Suprapubic skin (tissue), 4 donors: ENCODE measurements around the gene NPFF. TPM values are rescaled to one million over a fixed set of nuclear protein-coding genes. Genes with fewer than 3 reads are reported as not detected.
A peak's percentile ranks its signal among the peaks of the same experiment; 100 is the strongest.

Experiments used
- DNase-seq, 2 donors: peaks; one replicate each; pipeline ENCODE4 v3.0.0-alpha.2; 2019; ENCODE audit warnings: low spot score in 2 of 2
- H3K27ac ChIP-seq: fragments of 200-600 bp; sonication (generic); one replicate; pipeline ENCODE4 v1.5.1; 2019
- H3K27me3 ChIP-seq: fragments of 200-600 bp; sonication (generic); one replicate; pipeline ENCODE4 v1.5.1; 2019
- H3K36me3 ChIP-seq: fragments of 200-600 bp; sonication (generic); one replicate; pipeline ENCODE4 v1.5.1; 2019
- H3K4me1 ChIP-seq: fragments of 200-600 bp; sonication (generic); one replicate; pipeline ENCODE4 v1.5.1; 2019
- H3K4me3 ChIP-seq: fragments of 200-600 bp; sonication (generic); one replicate; pipeline ENCODE4 v1.5.1; 2019; ENCODE audit warnings: mild to moderate bottlenecking
- H3K9me3 ChIP-seq: fragments of 200-600 bp; sonication (generic); one replicate; pipeline ENCODE4 v1.5.1; 2019
- CTCF ChIP-seq, 2 donors: fragments of 200-600 bp in 1 of 2; fragments of 450-650 bp in 1 of 2; sonication (generic) in 1 of 2; IDR thresholded peaks; one replicate each; pipeline ENCODE4 v1.5.1; 2016 to 2019; ENCODE audit warnings: antibody characterized with exemption in 2 of 2, mild to moderate bottlenecking in 1 of 2, moderate library complexity in 1 of 2
- EP300 ChIP-seq: sonication (generic); formaldehyde crosslinking; IDR thresholded peaks from one replicate; pipeline ENCODE4 v1.6.1; 2017; ENCODE audit warnings: antibody characterized with exemption
- POLR2A ChIP-seq, 2 donors: fragments of 450-650 bp; IDR thresholded peaks; one replicate each; pipeline ENCODE4 v1.6.1; 2017; ENCODE audit warnings: antibody characterized with exemption in 2 of 2, mild to moderate bottlenecking in 2 of 2, moderate library complexity in 2 of 2
- POLR2AphosphoS5 ChIP-seq, 3 donors: sonication (generic); formaldehyde crosslinking; IDR thresholded peaks; one replicate each; pipeline ENCODE4 v1.6.1; 2017; ENCODE audit warnings: antibody characterized with exemption in 3 of 3
- WGBS: methylation state at CpG from one replicate; pipeline ENCODE4 v1.1.5; 2018; 5-methylcytosine and 5-hydroxymethylcytosine counted together
- total RNA-seq, 4 donors: library from RNA; depleted of rRNA; stranded (reverse); fragments of >200 nt; gene quantifications; one replicate each; pipeline ENCODE4 v1.1.0, GENCODE V29; 2016

NPFF gene
- total RNA-seq, 4 donors from 2014 or later, result not detected

DNA sequence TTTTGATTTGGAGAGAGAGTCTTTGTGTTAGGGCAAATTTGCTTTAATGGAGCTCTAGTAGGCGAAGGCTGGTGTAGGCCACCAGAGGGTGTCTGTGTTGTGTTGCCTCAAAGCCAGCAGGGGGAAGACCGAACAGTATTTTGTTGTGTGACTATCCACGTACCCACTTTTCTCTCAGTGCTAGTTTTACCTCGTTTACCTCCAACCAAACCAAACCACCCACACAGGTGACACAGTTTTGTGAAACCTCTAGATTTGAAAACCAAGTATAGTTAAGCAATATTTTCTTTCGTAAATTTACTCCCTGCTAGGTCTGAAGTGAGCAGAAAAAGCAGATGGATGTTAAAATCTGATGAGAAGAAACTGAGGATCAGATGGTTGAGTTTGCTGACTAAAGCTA is 36.3 kb upstream of the NPFF start:
- peak in 1 of 2 donors; percentile 68 for DNase-seq
- Histone ChIP-seq H3K27me3 (no peaks in the 10 kb centered on the region), H3K27ac (peak overlapping the region; percentile 49), H3K9me3 (no peaks in the 10 kb centered on the region), H3K36me3 (peaks cover 50% of the 10 kb centered on the region), H3K4me3 (no peak overlapping the region), H3K4me1 (peaks cover 20% of the 10 kb centered on the region)
- WGBS, result 17% methylated on average over 5 of the region's 5 CpGs
- TF ChIP-seq EP300, result no peak
- peak; percentile 81 to 87 for TF ChIP-seq CTCF (IDR thresholded peaks at IDR 0.05)

GRCh38 chr12:53539526-53539925 is 32.2 kb upstream of the NPFF start:
- TF ChIP-seq EP300 (no peak), POLR2A (IDR thresholded peaks at IDR 0.05) (no peak), CTCF (IDR thresholded peaks at IDR 0.05) (no peak)
- Histone ChIP-seq H3K4me1 (peaks cover 31% of the 10 kb centered on the region), H3K27ac (peak overlapping the region; percentile 79), H3K4me3 (no peak overlapping the region), H3K9me3 (no peaks in the 10 kb centered on the region), H3K27me3 (no peaks in the 10 kb centered on the region), H3K36me3 (peaks cover 72% of the 10 kb centered on the region)
- no peak for DNase-seq
- WGBS, result 97% methylated on average over 3 of the region's 3 CpGs

- Histone ChIP-seq H3K36me3 (peaks cover 84% of the 10 kb centered on the region), H3K9me3 (no peaks in the 10 kb centered on the region), H3K4me3 (no peak overlapping the region), H3K4me1 (peaks cover 23% of the 10 kb centered on the region), H3K27me3 (no peaks in the 10 kb centered on the region), H3K27ac (peak overlapping the region; percentile 79)
- DNase-seq, result no peak
- 22% methylated on average over 1 of the region's 1 CpG for WGBS
- TF ChIP-seq CTCF (IDR thresholded peaks at IDR 0.05) (no peak), POLR2A (IDR thresholded peaks at IDR 0.05) (no peak), EP300 (no peak), POLR2AphosphoS5 (IDR thresholded peaks at IDR 0.05) (peak in 1 of 3 donors; percentile 45)
Observed at GRCh38 chr12:53538209-53538689, 31.0 kb upstream of the NPFF start.

GRCh38 chr12:53536962-53537361 is 29.7 kb upstream of the NPFF start:
- DNase-seq, result no peak
- H3K36me3 ChIP-seq, result peaks cover 85% of the 10 kb centered on the region
- 91% methylated on average over 3 of the region's 3 CpGs for WGBS
- H3K4me1 ChIP-seq, result peaks cover 22% of the 10 kb centered on the region
- TF ChIP-seq POLR2AphosphoS5 (IDR thresholded peaks at IDR 0.05) (no peak), CTCF (IDR thresholded peaks at IDR 0.05) (no peak), EP300 (no peak), POLR2A (IDR thresholded peaks at IDR 0.05) (no peak)
- no peaks in the 10 kb centered on the region for H3K27me3 ChIP-seq
- H3K27ac ChIP-seq, result no peak overlapping the region
- H3K4me3 ChIP-seq, result no peak overlapping the region
- H3K9me3 ChIP-seq, result no peaks in the 10 kb centered on the region

GRCh38 chr12:53533471-53533870 is 26.2 kb upstream of the NPFF start:
- H3K9me3 ChIP-seq, result no peaks in the 10 kb centered on the region
- peaks cover 92% of the 10 kb centered on the region for H3K36me3 ChIP-seq
- H3K27me3 ChIP-seq, result no peaks in the 10 kb centered on the region
- no peak overlapping the region for H3K27ac ChIP-seq
- TF ChIP-seq POLR2A (IDR thresholded peaks at IDR 0.05) (no peak), EP300 (no peak), CTCF (IDR thresholded peaks at IDR 0.05) (no peak), POLR2AphosphoS5 (IDR thresholded peaks at IDR 0.05) (no peak)
- WGBS, result 78% methylated on average over 2 of the region's 2 CpGs
- peaks cover 10% of the 10 kb centered on the region for H3K4me1 ChIP-seq
- no peak overlapping the region for H3K4me3 ChIP-seq
- DNase-seq, result peak in 1 of 2 donors; percentile 1
